ENCODE data around the gene IRAK1. TPM values are rescaled to one million over a fixed set of nuclear protein-coding genes. Genes with fewer than 3 reads are reported as not detected.

The IRAK1 gene
- total and polyA plus RNA-seq, 9 of the 15 experiments (the other 6 are each of a cell fraction or from before 2014, with no cell fraction given): 11.6 to 261 (median 91.6) TPM

DNA sequence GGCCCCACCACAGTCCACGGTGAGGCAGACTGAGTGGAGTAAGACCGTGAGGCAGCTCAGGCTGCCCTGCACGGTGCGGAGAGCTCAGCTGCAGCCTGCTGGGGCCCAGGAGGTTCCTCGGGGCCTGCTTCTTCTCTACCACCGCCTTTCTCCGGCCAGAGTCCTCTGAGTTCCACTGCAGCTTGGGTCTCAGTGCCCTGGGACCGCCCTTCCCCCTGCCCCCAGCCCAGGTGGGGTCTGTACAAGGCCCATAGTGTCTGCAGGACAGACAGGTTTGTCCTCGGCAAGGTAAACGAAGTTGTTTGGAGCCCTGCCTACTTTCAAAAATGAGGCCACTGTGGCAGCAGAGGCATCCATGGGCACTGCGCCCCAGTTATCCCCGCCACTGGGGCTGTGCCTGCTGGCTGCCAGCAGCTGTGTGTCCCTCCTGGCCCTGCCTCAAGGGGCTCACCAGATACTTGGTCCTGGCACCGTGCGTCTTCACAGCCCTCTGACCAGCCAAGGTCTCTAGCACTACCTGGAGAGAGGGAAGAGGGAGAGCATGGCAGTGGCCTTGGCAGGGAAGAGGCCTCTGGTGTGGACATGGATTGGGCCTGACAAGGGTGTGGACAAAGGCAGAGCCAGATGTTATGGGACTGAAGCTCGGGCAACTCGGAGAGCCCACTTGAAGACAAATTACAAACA, 4.0 kb downstream of the IRAK1 start (continued):
- no peak for TF ChIP-seq KHSRP (IDR thresholded peaks at IDR 0.05)
- no peak for TF ChIP-seq ZFP1 (CRISPR knock-in tag; IDR thresholded peaks at IDR 0.05)

DNA sequence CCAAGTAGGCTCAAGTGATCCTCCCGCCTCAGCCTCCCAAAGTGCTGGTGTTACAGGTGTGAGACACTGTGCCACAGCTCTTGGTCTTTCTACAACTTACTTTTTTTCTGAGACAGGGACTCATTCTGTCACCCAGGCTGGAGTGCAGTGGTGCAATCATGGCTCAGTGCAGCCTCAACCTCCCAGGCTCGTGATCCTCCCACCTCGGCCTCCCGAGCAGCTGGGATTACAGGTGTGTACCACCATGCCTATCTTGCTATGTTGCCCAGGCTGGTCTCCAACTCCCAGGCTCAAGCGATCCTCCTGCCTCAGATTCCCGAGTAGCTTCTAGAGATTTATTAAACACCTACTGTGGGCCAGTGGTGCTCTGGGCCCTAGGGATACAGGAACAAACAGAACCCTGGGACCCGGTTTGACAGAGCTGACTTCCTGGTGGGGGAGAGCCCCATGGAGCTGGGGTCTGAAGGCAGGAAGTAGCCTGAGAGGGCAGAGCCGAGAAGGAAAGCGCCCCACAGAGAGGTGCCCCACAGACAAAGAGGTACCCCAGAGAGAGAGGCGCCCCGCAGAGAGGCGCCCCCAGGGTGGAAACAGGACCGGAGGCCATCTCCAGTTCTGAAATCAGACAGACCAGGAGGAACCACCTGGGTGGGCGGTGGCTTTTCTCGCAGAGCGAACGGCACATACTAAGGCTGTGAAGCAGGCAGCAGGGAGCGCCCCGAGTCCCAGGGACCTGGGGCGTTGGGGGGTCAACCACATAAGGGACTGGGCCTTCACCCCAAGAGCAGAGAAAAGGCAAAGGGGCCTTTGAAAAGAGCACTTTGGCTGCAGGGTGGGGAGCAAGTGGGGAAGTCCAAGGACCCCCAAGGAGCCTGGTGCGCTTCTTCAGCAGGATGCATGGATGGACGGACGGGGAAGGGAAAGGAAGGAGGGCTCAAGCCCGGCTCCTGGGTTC, 5.0 kb downstream of the IRAK1 start:
- POLR2A ChIA-PET: interaction anchor here (1.7 to 3.3 kb wide), 3 partner anchors 11 to 15 kb away, joined by 4 to 23 read pairs (median 5); no protein-coding TSS in a partner anchor
- Histone ChIP-seq H3K27ac (ENCODE audit: extremely low read depth, low read depth, low read length) (no peak overlapping the region), H2AFZ (ENCODE audit: low read depth, low read length) (no peak overlapping the region), H4K20me1 (replicated peaks; ENCODE audit: control insufficient read depth, insufficient read depth, low read length) (no peaks in the 10 kb centered on the region; the same call in 1 of the 2 replicates), H3K4me2 (ENCODE audit: insufficient read depth, low read length) (no peak overlapping the region), H3K4me1 (replicated peaks in 1 of 2; ENCODE audit: control insufficient read depth in 2 of 2, insufficient read depth in 2 of 2, low read length in 2 of 2) (peaks cover 6 to 79% of the 10 kb centered on the region in 2 experiments), H3K4me3 (no peak overlapping the region), H3K36me3 (ENCODE audit: control insufficient read depth, insufficient read depth, low read length) (peaks cover 88% of the 10 kb centered on the region), H3K79me2 (ENCODE audit: control insufficient read depth, insufficient read depth, low read length) (peaks cover 44% of the 10 kb centered on the region), H3K27me3 (ENCODE audit: control insufficient read depth in 2 of 2, insufficient read depth in 2 of 2, low read length in 2 of 2) (no peaks in the 10 kb centered on the region), H3K9me3 (replicated peaks; ENCODE audit: control insufficient read depth, insufficient read depth, low read depth, low read length) (no peaks in the 10 kb centered on the region), H3K9me1 (ENCODE audit: control insufficient read depth, insufficient read depth, low read length) (no peaks in the 10 kb centered on the region), H3K9ac (ENCODE audit: insufficient read depth in 1 of 2, low read depth in 2 of 2, low read length in 2 of 2) (no peak overlapping the region; a peak in 1 of 4 replicates)
- intact Hi-C loops (cut with micrococcal nuclease): no loop called here
- in situ Hi-C loops (cut with MboI): no loop called here
- ATAC-seq (no peak), DNase-seq (ENCODE audit: extremely low read depth in 1 of 4, low spot score in 3 of 4) (no peak), FAIRE-seq (no peak)
- 80% methylated on average over 11 of the region's 24 CpGs for WGBS (ENCODE audit: insufficient coverage, low coverage, missing lambda C conversion rate)
- TF ChIP-seq SIN3A (IDR thresholded peaks at IDR 0.05; ENCODE audit: borderline replicate concordance in 2 of 2, control insufficient read depth in 1 of 2, low read depth in 2 of 2, low read length in 2 of 2): no peak
- TF ChIP-seq, protein P1, sequence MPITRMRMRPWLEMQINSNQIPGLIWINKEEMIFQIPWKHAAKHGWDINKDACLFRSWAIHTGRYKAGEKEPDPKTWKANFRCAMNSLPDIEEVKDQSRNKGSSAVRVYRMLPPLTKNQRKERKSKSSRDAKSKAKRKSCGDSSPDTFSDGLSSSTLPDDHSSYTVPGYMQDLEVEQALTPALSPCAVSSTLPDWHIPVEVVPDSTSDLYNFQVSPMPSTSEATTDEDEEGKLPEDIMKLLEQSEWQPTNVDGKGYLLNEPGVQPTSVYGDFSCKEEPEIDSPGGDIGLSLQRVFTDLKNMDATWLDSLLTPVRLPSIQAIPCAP (CRISPR knock-in tag; IDR thresholded peaks at IDR 0.05; ENCODE audit: borderline replicate concordance): no peak
- TF ChIP-seq SMAD4 (CRISPR knock-in tag; conservative IDR thresholded peaks at IDR 0.05): no peak
- TF ChIP-seq ZNF707 (CRISPR knock-in tag; conservative IDR thresholded peaks at IDR 0.05): no peak
- TF ChIP-seq NFATC3 (IDR thresholded peaks at IDR 0.05): no peak
- no peak for TF ChIP-seq SP1 (CRISPR knock-in tag; IDR thresholded peaks at IDR 0.05)
- TF ChIP-seq ZNF121 (CRISPR knock-in tag; conservative IDR thresholded peaks at IDR 0.05): peak; percentile 38
- TF ChIP-seq ZNF263 (CRISPR knock-in tag; IDR thresholded peaks at IDR 0.05; ENCODE audit: borderline replicate concordance): no peak
- CTCF ChIA-PET (ENCODE audit: low intra/inter-chr PET ratio): no interaction called here
- BruUV-seq (replicated peaks): no TSS peak
